CD4-positive, alpha-beta T cell treated with Interleukin-12 subunit alpha and Interleukin-12 subunit beta, for 1 hour (primary cell): ENCODE data around the gene FHIT.

ENCODE experiments used
- DNase-seq: peaks from one replicate; pipeline ENCODE4 v3.0.0-alpha.2; 2020

FHIT gene

DNA sequence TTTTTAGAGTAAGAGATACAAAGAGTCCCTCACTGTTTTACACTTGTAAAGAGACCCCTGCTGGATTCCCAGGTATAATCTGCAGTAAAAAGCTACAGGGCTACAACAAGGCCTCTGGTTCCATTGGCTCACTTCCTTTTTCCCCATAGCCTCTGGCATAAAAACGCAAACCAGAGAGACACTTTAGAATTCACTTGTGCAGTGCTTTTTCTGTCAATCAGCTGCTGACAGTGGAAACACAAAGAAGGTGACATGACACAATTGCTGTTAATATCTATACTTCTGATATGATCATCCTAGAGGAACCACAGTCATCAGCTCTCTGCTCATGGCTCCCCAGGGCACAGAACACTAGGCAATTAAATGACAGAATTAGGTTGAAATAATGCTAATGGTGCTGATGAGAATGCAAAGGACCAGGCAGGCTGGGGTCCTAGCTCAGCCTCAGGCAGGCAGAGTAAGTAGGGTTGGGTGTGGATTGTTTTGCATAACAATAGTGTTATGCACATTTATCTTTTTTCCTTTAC, 1533.5 kb downstream of the FHIT start:
- no peak for DNase-seq

DNA sequence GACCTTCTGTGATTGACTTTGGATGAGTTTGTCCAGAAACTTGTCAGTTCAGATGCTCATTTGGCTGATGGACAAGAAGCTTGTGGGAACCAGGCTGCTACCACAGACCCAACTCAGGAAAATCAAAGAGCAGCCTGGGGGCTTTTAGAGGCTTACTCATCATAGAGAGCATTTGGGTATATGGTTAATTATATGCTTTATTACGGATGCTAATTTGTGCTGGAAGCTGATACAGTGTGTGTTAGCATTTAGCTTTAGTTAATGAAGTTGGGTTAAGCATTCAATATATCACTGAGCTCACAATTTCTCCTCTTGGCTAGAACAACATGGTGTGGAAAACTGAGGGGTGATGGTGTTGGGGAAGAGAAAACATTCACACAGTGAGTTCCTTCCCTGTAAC, 1537.2 kb downstream of the FHIT start:
- DNase-seq, result no peak

DNA sequence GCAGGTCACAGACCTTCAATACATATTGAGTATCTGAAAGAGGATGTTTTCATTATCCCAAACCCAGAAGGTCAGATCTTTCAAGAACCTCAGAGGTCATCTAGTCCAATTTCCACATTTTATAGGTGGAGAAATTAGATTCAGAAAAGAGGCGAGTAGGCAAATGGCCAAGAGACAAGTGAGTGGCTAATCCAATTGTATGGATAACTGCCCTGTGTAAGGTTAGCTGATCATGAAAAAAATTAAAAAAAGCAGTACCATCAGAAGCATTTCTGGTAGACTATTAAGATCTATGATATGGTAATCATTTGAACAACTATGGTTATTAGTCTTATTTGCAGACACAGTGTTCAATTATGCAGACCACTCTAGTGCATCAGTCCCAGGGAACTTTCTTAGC, 1540.7 kb downstream of the FHIT start:
- DNase-seq, result no peak

GRCh38 chr3:59709702-59710553, 1541.3 kb downstream of the FHIT start:
- peak; percentile 16 for DNase-seq

GRCh38 chr3:59708202-59708601, 1543.0 kb downstream of the FHIT start:
- no peak for DNase-seq

- DNase-seq, result no peak
These were observed 1547.0 kb downstream of the FHIT start for GRCh38 chr3:59704292-59704691.

DNA sequence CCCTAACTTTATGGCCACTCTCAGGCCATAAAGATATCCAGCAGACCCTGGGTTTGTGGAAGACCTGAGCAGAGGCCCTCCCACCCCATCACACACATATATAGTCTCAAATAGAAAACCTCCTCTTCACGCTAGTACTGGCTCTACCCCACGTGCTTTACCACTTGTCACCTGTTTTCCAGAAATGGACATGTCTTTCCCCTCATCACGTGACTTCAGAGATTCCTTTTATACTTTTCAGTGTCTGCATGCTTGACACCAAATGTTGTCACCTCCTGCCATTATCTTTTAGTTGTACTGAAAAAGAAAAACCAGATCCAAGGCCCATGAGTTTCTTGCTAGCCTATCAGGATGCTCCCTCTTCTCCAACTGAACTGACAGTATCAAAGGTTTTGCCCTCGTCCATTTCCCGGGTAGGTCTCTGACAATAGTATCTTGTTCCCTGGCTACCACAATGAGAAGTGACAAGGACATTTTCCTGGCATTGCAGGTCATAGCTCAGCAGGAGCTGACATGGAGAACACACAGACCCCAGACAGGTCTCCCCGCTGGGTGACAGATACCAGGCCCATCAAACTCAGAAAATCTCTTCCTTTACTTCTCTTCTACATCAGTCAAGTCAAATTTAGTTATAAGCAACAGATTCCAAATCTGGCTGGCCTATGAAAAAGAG, 1551.5 kb downstream of the FHIT start:
- DNase-seq, result no peak
